ENCODE data around the gene ELMO1. TPM values are rescaled to one million over a fixed set of nuclear protein-coding genes. Genes with fewer than 3 reads are reported as not detected.

Gene ELMO1
- total and polyA plus RNA-seq, 2 of the 13 experiments (the other 11 are each of a cell fraction or from before 2014, with no cell fraction given), result 0.11 to 0.17 TPM

GRCh38 chr7:36906448-36906847, 542.2 kb downstream of the ELMO1 start:
- FAIRE-seq (no peak), DNase-seq (ENCODE audit: low spot score) (no peak), ATAC-seq (peak; percentile 46; the same call in 1 of the 3 replicates)
- ChIA-PET POLR2A (no interaction called here), CTCF (ENCODE audit: low intra/inter-chr PET ratio, low total read pairs) (no interaction called here)
- no peak overlapping the region for H3K27ac ChIP-seq (ENCODE audit: extremely low read length, insufficient read depth, low read length)
- no peak overlapping the region for H2AFZ ChIP-seq (ENCODE audit: low read length)
- 11% methylated on average over 4 of the region's 4 CpGs for WGBS (ENCODE audit: low lambda C conversion rate)
- intact Hi-C loops (cut with micrococcal nuclease; ENCODE audit: unreplicated experiment), result no loop called here
- H4K20me1 ChIP-seq (ENCODE audit: insufficient read depth, low read length), result no peaks in the 10 kb centered on the region
- H3K27me3 ChIP-seq (ENCODE audit: control insufficient read depth in 1 of 2, insufficient read depth in 2 of 2, low read length in 2 of 2), result no peaks in the 10 kb centered on the region; a peak in 2 of 5 replicates
- no peak overlapping the region for H3K4me3 ChIP-seq (replicated peaks in 1 of 3; ENCODE audit: insufficient read depth in 1 of 3, low read depth in 2 of 3, low read length in 3 of 3)
- H3K9ac ChIP-seq (ENCODE audit: insufficient read depth, low read depth, low read length), result no peak overlapping the region
- no TSS peak for BruUV-seq (replicated peaks)
- H3K4me1 ChIP-seq (ENCODE audit: insufficient read depth, low read length), result peaks cover 20% of the 10 kb centered on the region
- no peaks in the 10 kb centered on the region for H3K36me3 ChIP-seq (replicated peaks in 1 of 2; ENCODE audit: control insufficient read depth in 1 of 2, insufficient read depth in 2 of 2, low read length in 2 of 2)
- H3K9me3 ChIP-seq (ENCODE audit: low read length), result no peaks in the 10 kb centered on the region
- H3K79me2 ChIP-seq (ENCODE audit: insufficient read depth, low read length), result no peaks in the 10 kb centered on the region
- TF ChIP-seq, protein P1, sequence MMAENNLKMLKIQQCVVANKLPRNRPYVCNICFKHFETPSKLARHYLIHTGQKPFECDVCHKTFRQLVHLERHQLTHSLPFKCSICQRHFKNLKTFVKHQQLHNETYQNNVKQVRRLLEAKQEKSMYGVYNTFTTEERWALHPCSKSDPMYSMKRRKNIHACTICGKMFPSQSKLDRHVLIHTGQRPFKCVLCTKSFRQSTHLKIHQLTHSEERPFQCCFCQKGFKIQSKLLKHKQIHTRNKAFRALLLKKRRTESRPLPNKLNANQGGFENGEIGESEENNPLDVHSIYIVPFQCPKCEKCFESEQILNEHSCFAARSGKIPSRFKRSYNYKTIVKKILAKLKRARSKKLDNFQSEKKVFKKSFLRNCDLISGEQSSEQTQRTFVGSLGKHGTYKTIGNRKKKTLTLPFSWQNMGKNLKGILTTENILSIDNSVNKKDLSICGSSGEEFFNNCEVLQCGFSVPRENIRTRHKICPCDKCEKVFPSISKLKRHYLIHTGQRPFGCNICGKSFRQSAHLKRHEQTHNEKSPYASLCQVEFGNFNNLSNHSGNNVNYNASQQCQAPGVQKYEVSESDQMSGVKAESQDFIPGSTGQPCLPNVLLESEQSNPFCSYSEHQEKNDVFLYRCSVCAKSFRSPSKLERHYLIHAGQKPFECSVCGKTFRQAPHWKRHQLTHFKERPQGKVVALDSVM (CRISPR knock-in tag; IDR thresholded peaks at IDR 0.05), result 0 out of 2 replicates have a peak, but pooled peaks have one; percentile 32
- TF ChIP-seq KDM2A (CRISPR knock-in tag; IDR thresholded peaks at IDR 0.05; ENCODE audit: borderline replicate concordance, low read depth), result no peak
- in situ Hi-C loops (cut with HindIII; ENCODE audit: extremely low pct_ligation_motif_present, low pct_unique_long_range_greater_than_20kb), result no loop called here
- H3K4me2 ChIP-seq (ENCODE audit: low read depth, low read length), result no peak overlapping the region

GRCh38 chr7:36905841-36906240, 542.8 kb downstream of the ELMO1 start:
- H4K20me1 ChIP-seq (ENCODE audit: insufficient read depth, low read length), result no peaks in the 10 kb centered on the region
- DNase-seq (ENCODE audit: low spot score) (no peak), ATAC-seq (no peak), FAIRE-seq (no peak)
- CTCF ChIA-PET (ENCODE audit: low intra/inter-chr PET ratio, low total read pairs), result no interaction called here
- no peak overlapping the region for H3K4me3 ChIP-seq (replicated peaks in 1 of 3; ENCODE audit: insufficient read depth in 1 of 3, low read depth in 2 of 3, low read length in 3 of 3)
- H3K36me3 ChIP-seq (replicated peaks in 1 of 2; ENCODE audit: control insufficient read depth in 1 of 2, insufficient read depth in 2 of 2, low read length in 2 of 2), result no peaks in the 10 kb centered on the region
- no peaks in the 10 kb centered on the region for H3K79me2 ChIP-seq (ENCODE audit: insufficient read depth, low read length)
- peaks cover 20% of the 10 kb centered on the region for H3K4me1 ChIP-seq (ENCODE audit: insufficient read depth, low read length)
- BruUV-seq (replicated peaks), result no TSS peak
- H3K4me2 ChIP-seq (ENCODE audit: low read depth, low read length), result 0 out of 2 replicates have a peak overlapping the region, but pooled peaks have one; percentile 9
- in situ Hi-C loops (cut with HindIII; ENCODE audit: extremely low pct_ligation_motif_present, low pct_unique_long_range_greater_than_20kb), result no loop called here
- no peak overlapping the region for H2AFZ ChIP-seq (ENCODE audit: low read length)
- TF ChIP-seq FIP1L1 (IDR thresholded peaks at IDR 0.05; ENCODE audit: borderline replicate concordance, insufficient read depth, low read depth, low read length), result no peak
- no peak for TF ChIP-seq ELF4 (CRISPR knock-in tag; IDR thresholded peaks at IDR 0.05; ENCODE audit: borderline replicate concordance)
- no peak for TF ChIP-seq ZZZ3 (CRISPR knock-in tag; IDR thresholded peaks at IDR 0.05; ENCODE audit: borderline replicate concordance)
- no peak for TF ChIP-seq RBFOX2 (IDR thresholded peaks at IDR 0.05; ENCODE audit: low read depth, low read length)
- TF ChIP-seq CENPX (CRISPR knock-in tag; IDR thresholded peaks at IDR 0.05), result no peak
- no peak for TF ChIP-seq PRMT3 (CRISPR knock-in tag; IDR thresholded peaks at IDR 0.05; ENCODE audit: borderline replicate concordance, low read depth)
- TF ChIP-seq E2F5 (CRISPR knock-in tag; conservative IDR thresholded peaks at IDR 0.05), result no peak
- no peak for TF ChIP-seq ZNF383 (CRISPR knock-in tag; IDR thresholded peaks at IDR 0.05; ENCODE audit: borderline replicate concordance)
- WGBS (ENCODE audit: low lambda C conversion rate), result 25% methylated on average over 2 of the region's 2 CpGs
- no peak overlapping the region for H3K27ac ChIP-seq (ENCODE audit: extremely low read length, insufficient read depth, low read length)
- H3K27me3 ChIP-seq (ENCODE audit: control insufficient read depth in 1 of 2, insufficient read depth in 2 of 2, low read length in 2 of 2), result no peaks in the 10 kb centered on the region; a peak in 2 of 5 replicates
- H3K9ac ChIP-seq (ENCODE audit: insufficient read depth, low read depth, low read length), result no peak overlapping the region
- POLR2A ChIA-PET, result no interaction called here
- intact Hi-C loops (cut with micrococcal nuclease; ENCODE audit: unreplicated experiment), result no loop called here
- H3K9me3 ChIP-seq (ENCODE audit: low read length), result no peaks in the 10 kb centered on the region

All from HepG2 (cell line).